Prostate gland (tissue), 2 donors: ENCODE measurements around the gene ALOXE3.

ENCODE experiments used
- POLR2A ChIP-seq: fragments of 450-650 bp; IDR thresholded peaks from one replicate; pipeline ENCODE4 v1.6.1; 2016; ENCODE audit warnings: antibody characterized with exemption, mild to moderate bottlenecking
- TF ChIP-seq, protein P1 (sequence below), 4 experiments: fragments of 200-600 bp in 2 of 4; fragments of 450-650 bp in 2 of 4; sonication (generic) in 2 of 4; IDR thresholded peaks; 1 replicate in 3 of 4; 2 replicates in 1 of 4; pipeline ENCODE4 v1.5.1; 2016 to 2019; ENCODE audit warnings: antibody characterized with exemption in 4 of 4, mild to moderate bottlenecking in 2 of 4, moderate library complexity in 2 of 4

DNA sequence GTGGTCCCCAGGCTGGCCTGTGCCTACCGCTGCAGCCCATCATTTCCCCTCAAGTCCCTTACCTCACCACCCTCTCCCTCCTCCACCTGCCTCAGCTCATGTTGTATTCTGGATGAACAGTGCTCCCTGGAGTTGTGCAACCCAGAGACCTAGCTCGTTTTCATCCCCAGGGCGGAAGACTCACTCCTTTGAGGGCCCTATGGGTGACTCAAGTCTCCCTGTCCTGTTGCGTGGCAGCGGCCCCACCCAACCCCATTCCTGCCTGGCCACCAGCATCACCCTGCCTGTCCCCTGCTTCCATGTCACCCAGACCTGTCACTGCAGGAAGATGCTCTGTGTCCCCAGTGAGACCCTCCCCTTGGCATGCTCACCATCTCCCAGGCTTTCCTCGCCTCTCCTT, 34.1 kb downstream of the ALOXE3 start:
- TF ChIP-seq POLR2A: no peak
- TF ChIP-seq, protein P1, sequence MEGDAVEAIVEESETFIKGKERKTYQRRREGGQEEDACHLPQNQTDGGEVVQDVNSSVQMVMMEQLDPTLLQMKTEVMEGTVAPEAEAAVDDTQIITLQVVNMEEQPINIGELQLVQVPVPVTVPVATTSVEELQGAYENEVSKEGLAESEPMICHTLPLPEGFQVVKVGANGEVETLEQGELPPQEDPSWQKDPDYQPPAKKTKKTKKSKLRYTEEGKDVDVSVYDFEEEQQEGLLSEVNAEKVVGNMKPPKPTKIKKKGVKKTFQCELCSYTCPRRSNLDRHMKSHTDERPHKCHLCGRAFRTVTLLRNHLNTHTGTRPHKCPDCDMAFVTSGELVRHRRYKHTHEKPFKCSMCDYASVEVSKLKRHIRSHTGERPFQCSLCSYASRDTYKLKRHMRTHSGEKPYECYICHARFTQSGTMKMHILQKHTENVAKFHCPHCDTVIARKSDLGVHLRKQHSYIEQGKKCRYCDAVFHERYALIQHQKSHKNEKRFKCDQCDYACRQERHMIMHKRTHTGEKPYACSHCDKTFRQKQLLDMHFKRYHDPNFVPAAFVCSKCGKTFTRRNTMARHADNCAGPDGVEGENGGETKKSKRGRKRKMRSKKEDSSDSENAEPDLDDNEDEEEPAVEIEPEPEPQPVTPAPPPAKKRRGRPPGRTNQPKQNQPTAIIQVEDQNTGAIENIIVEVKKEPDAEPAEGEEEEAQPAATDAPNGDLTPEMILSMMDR (IDR thresholded peaks at IDR 0.05): no peak
